ENCODE results near the gene ZNF124. TPM values are rescaled to one million over a fixed set of nuclear protein-coding genes. Genes with fewer than 3 reads are reported as not detected.
A peak's percentile ranks its signal among the peaks of the same experiment; 100 is the strongest.

ZNF124 gene
- total RNA-seq, 1 experiment from 2014 or later = 47.5 TPM

DNA sequence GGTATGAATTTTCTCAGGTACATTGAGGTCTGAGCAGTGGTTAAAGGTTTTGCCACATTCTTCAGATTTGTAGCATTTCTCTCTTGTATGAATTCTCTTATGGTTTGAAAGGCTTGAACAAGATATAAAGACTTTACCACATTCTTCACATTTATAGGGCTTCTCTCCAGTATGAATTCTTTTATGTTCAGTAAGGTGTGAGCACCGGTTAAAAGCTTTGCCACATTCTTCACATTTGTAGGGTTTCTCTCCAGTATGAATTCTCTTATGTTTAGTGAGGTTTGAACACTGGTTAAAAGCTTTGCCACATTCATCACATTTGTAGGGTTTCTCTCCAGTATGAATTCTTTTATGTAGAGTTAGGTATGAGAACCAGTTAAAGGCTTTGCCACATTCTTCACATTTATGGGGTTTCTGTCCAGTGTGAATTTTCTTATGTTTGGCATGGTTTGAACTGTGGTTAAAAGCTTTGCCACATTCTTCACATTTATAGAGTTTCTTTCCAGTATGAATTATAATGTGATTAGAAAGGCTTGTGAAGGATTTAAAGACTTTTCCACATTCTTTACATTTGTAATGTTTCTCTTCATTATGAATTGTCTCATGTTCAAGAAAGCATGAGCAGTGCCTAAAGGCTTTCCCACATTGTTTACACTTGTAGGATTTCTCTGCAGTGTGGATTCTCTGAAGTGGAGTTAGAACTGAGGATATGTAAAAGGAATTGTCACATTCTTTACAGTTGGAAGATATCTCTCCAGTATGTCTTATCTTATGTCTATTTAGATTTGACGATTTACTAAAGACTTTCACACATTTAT lies 18.4 kb upstream of the ZNF124 start:
- ChIA-PET POLR2A (no interaction called here), CTCF (no interaction called here)
- H3K27ac Mint-ChIP-seq (ENCODE audit: unreplicated experiment) = no peak overlapping the region
- TSS peak; percentile 43 for BruUV-seq (replicated peaks)
- H3K4me3 ChIP-seq (ENCODE audit: low read depth, low read length) = no peak overlapping the region
- TF ChIP-seq, protein P1, sequence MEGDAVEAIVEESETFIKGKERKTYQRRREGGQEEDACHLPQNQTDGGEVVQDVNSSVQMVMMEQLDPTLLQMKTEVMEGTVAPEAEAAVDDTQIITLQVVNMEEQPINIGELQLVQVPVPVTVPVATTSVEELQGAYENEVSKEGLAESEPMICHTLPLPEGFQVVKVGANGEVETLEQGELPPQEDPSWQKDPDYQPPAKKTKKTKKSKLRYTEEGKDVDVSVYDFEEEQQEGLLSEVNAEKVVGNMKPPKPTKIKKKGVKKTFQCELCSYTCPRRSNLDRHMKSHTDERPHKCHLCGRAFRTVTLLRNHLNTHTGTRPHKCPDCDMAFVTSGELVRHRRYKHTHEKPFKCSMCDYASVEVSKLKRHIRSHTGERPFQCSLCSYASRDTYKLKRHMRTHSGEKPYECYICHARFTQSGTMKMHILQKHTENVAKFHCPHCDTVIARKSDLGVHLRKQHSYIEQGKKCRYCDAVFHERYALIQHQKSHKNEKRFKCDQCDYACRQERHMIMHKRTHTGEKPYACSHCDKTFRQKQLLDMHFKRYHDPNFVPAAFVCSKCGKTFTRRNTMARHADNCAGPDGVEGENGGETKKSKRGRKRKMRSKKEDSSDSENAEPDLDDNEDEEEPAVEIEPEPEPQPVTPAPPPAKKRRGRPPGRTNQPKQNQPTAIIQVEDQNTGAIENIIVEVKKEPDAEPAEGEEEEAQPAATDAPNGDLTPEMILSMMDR (IDR thresholded peaks at IDR 0.05; ENCODE audit: insufficient read depth in 1 of 2, low read depth in 1 of 2, low read length in 1 of 2, severe bottlenecking in 1 of 2, unreplicated experiment in 1 of 2) = no peak
- no peaks in the 10 kb centered on the region for H3K4me1 ChIP-seq
- peaks cover 54% of the 10 kb centered on the region for H3K9me3 Mint-ChIP-seq (ENCODE audit: unreplicated experiment)
- no peaks in the 10 kb centered on the region for H3K4me1 Mint-ChIP-seq (ENCODE audit: low read depth, unreplicated experiment)
- no peak for DNase-seq
- peaks cover 72% of the 10 kb centered on the region for H3K36me3 Mint-ChIP-seq (ENCODE audit: insufficient read depth, unreplicated experiment)
- no peaks in the 10 kb centered on the region for H3K27me3 Mint-ChIP-seq (ENCODE audit: insufficient read depth, unreplicated experiment)
- no peaks in the 10 kb centered on the region; the same call in 1 of the 2 replicates for H3K36me3 ChIP-seq (ENCODE audit: control insufficient read depth, insufficient read depth, low read length)
- H3K9me3 ChIP-seq = peaks cover 57% of the 10 kb centered on the region
- H3K27me3 ChIP-seq (replicated peaks; ENCODE audit: control insufficient read depth, insufficient read depth, low read length) = no peaks in the 10 kb centered on the region
- intact Hi-C loops (cut with micrococcal nuclease; ENCODE audit: unreplicated experiment) = no loop called here
- H3K4me3 Mint-ChIP-seq (ENCODE audit: unreplicated experiment) = no peak overlapping the region

DNA sequence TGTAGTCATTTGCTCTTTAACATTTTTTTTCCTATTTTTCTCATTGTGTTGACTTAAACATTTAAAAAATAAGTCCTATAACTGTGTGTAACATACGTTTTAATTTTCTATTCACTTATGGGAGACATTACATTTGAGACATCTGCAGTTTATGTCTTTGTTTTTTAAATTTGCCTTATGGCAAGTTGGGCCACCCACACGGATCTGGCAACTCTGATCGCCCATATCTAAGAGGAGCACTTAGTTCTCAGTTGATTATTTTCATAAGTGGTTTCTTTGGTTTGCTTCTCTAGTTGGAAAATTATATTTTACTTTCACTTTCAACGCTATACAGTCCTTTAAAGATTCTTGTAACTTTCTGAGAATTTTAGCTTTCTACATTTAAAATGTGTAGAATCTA lies 13.8 kb upstream of the ZNF124 start:
- no TSS peak for BruUV-seq (replicated peaks)
- Histone ChIP-seq H3K9me3 (peaks cover 47% of the 10 kb centered on the region), H3K27me3 (replicated peaks; ENCODE audit: control insufficient read depth, insufficient read depth, low read length) (no peaks in the 10 kb centered on the region), H3K4me3 (ENCODE audit: low read depth, low read length) (no peak overlapping the region), H3K36me3 (ENCODE audit: control insufficient read depth, insufficient read depth, low read length) (no peaks in the 10 kb centered on the region; the same call in 1 of the 2 replicates), H3K4me1 (no peaks in the 10 kb centered on the region)
- intact Hi-C loops (cut with micrococcal nuclease; ENCODE audit: unreplicated experiment) = no loop called here
- no peak for DNase-seq
- Mint-ChIP-seq H3K36me3 (ENCODE audit: insufficient read depth, unreplicated experiment) (peaks cover 28% of the 10 kb centered on the region), H3K4me3 (ENCODE audit: unreplicated experiment) (no peak overlapping the region), H3K4me1 (ENCODE audit: low read depth, unreplicated experiment) (no peaks in the 10 kb centered on the region), H3K27me3 (ENCODE audit: insufficient read depth, unreplicated experiment) (no peaks in the 10 kb centered on the region), H3K27ac (ENCODE audit: unreplicated experiment) (no peak overlapping the region), H3K9me3 (ENCODE audit: unreplicated experiment) (peaks cover 26% of the 10 kb centered on the region)
- TF ChIP-seq, protein P1 (IDR thresholded peaks at IDR 0.05; ENCODE audit: insufficient read depth in 1 of 2, low read depth in 1 of 2, low read length in 1 of 2, severe bottlenecking in 1 of 2, unreplicated experiment in 1 of 2) = no peak
- CTCF ChIA-PET = no interaction called here
- POLR2A ChIA-PET = no interaction called here

DNA sequence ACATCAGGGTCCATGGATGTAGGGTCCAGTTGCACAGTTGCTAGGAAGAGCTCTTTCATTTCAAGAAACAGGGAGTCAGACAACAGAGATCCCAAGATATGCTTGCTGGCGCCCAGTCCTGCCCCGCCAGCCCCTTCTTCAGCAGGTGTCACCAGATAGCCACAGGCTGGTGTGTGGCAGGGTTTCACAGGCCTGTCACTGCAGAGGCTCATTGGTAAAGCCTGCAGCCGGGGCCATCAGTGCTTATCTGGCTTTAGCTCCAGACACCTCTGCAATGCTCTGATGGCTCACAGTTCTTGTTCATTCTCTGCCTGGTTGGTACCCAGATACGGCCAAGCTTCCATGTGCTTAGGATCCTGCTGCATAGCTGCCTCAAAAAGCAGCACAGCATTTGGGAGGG lies 12.4 kb upstream of the ZNF124 start:
- POLR2A ChIA-PET = no interaction called here
- H3K9me3 Mint-ChIP-seq (ENCODE audit: unreplicated experiment) = peaks cover 20% of the 10 kb centered on the region

More for the DNA sequence above, 12.4 kb upstream of the ZNF124 start:
- H3K36me3 ChIP-seq (ENCODE audit: control insufficient read depth, insufficient read depth, low read length) = no peaks in the 10 kb centered on the region
- TF ChIP-seq, protein P1 (IDR thresholded peaks at IDR 0.05; ENCODE audit: insufficient read depth in 1 of 2, low read depth in 1 of 2, low read length in 1 of 2, severe bottlenecking in 1 of 2, unreplicated experiment in 1 of 2) = no peak
- H3K9me3 ChIP-seq = peaks cover 34% of the 10 kb centered on the region
- Mint-ChIP-seq H3K27ac (ENCODE audit: unreplicated experiment) (no peak overlapping the region), H3K27me3 (ENCODE audit: insufficient read depth, unreplicated experiment) (no peaks in the 10 kb centered on the region), H3K4me3 (ENCODE audit: unreplicated experiment) (no peak overlapping the region), H3K4me1 (ENCODE audit: low read depth, unreplicated experiment) (no peaks in the 10 kb centered on the region), H3K36me3 (ENCODE audit: insufficient read depth, unreplicated experiment) (peaks cover 14% of the 10 kb centered on the region)
- no peak for DNase-seq
- no peaks in the 10 kb centered on the region for H3K27me3 ChIP-seq (replicated peaks; ENCODE audit: control insufficient read depth, insufficient read depth, low read length)
- H3K4me3 ChIP-seq (ENCODE audit: low read depth, low read length) = no peak overlapping the region
- no TSS peak for BruUV-seq (replicated peaks)
- intact Hi-C loops (cut with micrococcal nuclease; ENCODE audit: unreplicated experiment) = no loop called here
- CTCF ChIA-PET = no interaction called here
- H3K4me1 ChIP-seq = no peaks in the 10 kb centered on the region
